Measurements from ENCODE around the gene IREB2. TPM values are rescaled to one million over a fixed set of nuclear protein-coding genes. Genes with fewer than 3 reads are reported as not detected.

IREB2 gene
- total and polyA plus RNA-seq, 2 donors (not counting 3 experiments of a cell fraction or from before 2014, with no cell fraction given), result 12.7 to 51.4 TPM

- Histone ChIP-seq H2AFZ (ENCODE audit: low read depth, low read length) (no peak overlapping the region), H3K4me3 (replicated peaks in 1 of 3; ENCODE audit: insufficient read depth in 1 of 3, low read depth in 1 of 3, low read length in 3 of 3) (no peak overlapping the region), H3K9me1 (replicated peaks; ENCODE audit: control insufficient read depth, extremely low read depth, insufficient read depth, low read length) (no peaks in the 10 kb centered on the region), H3K4me1 (ENCODE audit: control insufficient read depth, extremely low read depth, insufficient read depth, low read length) (no peaks in the 10 kb centered on the region), H3K4me2 (ENCODE audit: insufficient read depth, low read length) (no peak overlapping the region), H3K36me3 (ENCODE audit: control insufficient read depth in 2 of 2, extremely low read depth in 1 of 2, insufficient read depth in 2 of 2, low read length in 2 of 2) (no peaks in the 10 kb centered on the region), H3K79me2 (ENCODE audit: control insufficient read depth, insufficient read depth, low read length) (no peaks in the 10 kb centered on the region), H3K9ac (replicated peaks; ENCODE audit: extremely low read depth, insufficient read depth, low read length) (no peak overlapping the region), H3K27ac (ENCODE audit: insufficient read depth, low read depth, low read length) (no peak overlapping the region), H3K27me3 (ENCODE audit: control insufficient read depth in 2 of 2, insufficient read depth in 2 of 2, low read length in 2 of 2) (peaks cover 10 to 14% of the 10 kb centered on the region in 2 experiments), H3K9me3 (replicated peaks; ENCODE audit: control insufficient read depth, insufficient read depth, low read length) (no peaks in the 10 kb centered on the region), H4K20me1 (replicated peaks; ENCODE audit: control insufficient read depth, extremely low read depth, insufficient read depth, low read length) (no peaks in the 10 kb centered on the region)
- POLR2A ChIA-PET, result no interaction called here
- FAIRE-seq, result no peak
- BruUV-seq (replicated peaks), result no TSS peak
- no peak for DNase-seq (ENCODE audit: low read depth, low spot score)
- TF ChIP-seq FOS (IDR thresholded peaks at IDR 0.05; ENCODE audit: borderline replicate concordance, insufficient read depth, low read length) (no peak), GATA2 (IDR thresholded peaks at IDR 0.05; ENCODE audit: insufficient read depth, insufficient read length, low read depth, low read length) (no peak), POLR2AphosphoS5 (IDR thresholded peaks at IDR 0.05; ENCODE audit: insufficient read depth, low read depth, low read length) (no peak), POLR2A (IDR thresholded peaks at IDR 0.05; ENCODE audit: low read depth, low read length) (no peak), CTCF (IDR thresholded peaks at IDR 0.05; ENCODE audit: extremely low read depth in 1 of 2, insufficient read depth in 1 of 2, low read depth in 1 of 2, low read length in 2 of 2) (no peak), MYC (IDR thresholded peaks at IDR 0.05; ENCODE audit: low read depth, low read length) (no peak), MAX (IDR thresholded peaks at IDR 0.05; ENCODE audit: insufficient read depth, insufficient read length) (no peak), JUN (IDR thresholded peaks at IDR 0.05; ENCODE audit: borderline replicate concordance, insufficient read depth, insufficient read length, low read depth) (no peak), EZH2 (IDR thresholded peaks at IDR 0.05; ENCODE audit: borderline replicate concordance, low read depth, low read length, severe bottlenecking) (no peak)
- CTCF ChIA-PET, result interaction anchor here (0.8 to 10.8 kb wide), 3 partner anchors 12 to 110 kb away, joined by 3 to 367 read pairs (median 4); no protein-coding TSS in a partner anchor
- dilution Hi-C loops (cut with MboI; ENCODE audit: extremely low pct_ligation_motif_present, low sequenced_read_pairs) (no loop called here), intact Hi-C loops (cut with micrococcal nuclease) (no loop called here)
These were observed 17.2 kb upstream of the IREB2 start for GRCh38 chr15:78420766-78421165.

Data from endothelial cell of umbilical vein (primary cell).